ENCODE data around the gene TTC7B.

- TF ChIP-seq, protein P1, sequence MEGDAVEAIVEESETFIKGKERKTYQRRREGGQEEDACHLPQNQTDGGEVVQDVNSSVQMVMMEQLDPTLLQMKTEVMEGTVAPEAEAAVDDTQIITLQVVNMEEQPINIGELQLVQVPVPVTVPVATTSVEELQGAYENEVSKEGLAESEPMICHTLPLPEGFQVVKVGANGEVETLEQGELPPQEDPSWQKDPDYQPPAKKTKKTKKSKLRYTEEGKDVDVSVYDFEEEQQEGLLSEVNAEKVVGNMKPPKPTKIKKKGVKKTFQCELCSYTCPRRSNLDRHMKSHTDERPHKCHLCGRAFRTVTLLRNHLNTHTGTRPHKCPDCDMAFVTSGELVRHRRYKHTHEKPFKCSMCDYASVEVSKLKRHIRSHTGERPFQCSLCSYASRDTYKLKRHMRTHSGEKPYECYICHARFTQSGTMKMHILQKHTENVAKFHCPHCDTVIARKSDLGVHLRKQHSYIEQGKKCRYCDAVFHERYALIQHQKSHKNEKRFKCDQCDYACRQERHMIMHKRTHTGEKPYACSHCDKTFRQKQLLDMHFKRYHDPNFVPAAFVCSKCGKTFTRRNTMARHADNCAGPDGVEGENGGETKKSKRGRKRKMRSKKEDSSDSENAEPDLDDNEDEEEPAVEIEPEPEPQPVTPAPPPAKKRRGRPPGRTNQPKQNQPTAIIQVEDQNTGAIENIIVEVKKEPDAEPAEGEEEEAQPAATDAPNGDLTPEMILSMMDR (IDR thresholded peaks at IDR 0.05) = no peak
- TF ChIP-seq POLR2A (IDR thresholded peaks at IDR 0.05) (no peak), POLR2AphosphoS5 (IDR thresholded peaks at IDR 0.05) (no peak), EP300 (IDR thresholded peaks at IDR 0.05) (no peak)
Measured at GRCh38 chr14:90819734-90820393, 3.6 kb upstream of the TTC7B start.
